Measurements from ENCODE around the gene TRIM9. TPM values are rescaled to one million over a fixed set of nuclear protein-coding genes. Genes with fewer than 3 reads are reported as not detected.

The TRIM9 gene
- total and polyA plus RNA-seq, 2 donors (not counting 1 experiment from before 2014, with no cell fraction given): 0.10 to 0.50 TPM

- Histone ChIP-seq H3K9me3 (ENCODE audit: control insufficient read depth, insufficient read depth, low read depth, low read length) (no peaks in the 10 kb centered on the region), H3K4me3 (replicated peaks in 1 of 4; ENCODE audit: control extremely low read depth in 1 of 4, insufficient read depth in 1 of 4, low read depth in 3 of 4, low read length in 4 of 4) (no peak overlapping the region), H3K79me2 (ENCODE audit: control insufficient read depth, insufficient read depth, low read length) (no peaks in the 10 kb centered on the region), H3K36me3 (ENCODE audit: control insufficient read depth, insufficient read depth, low read length) (peaks cover 6% of the 10 kb centered on the region), H3K27me3 (ENCODE audit: control insufficient read depth, insufficient read depth, low read length) (no peaks in the 10 kb centered on the region), H3K9ac (ENCODE audit: insufficient read depth, low read length) (no peak overlapping the region), H3K27ac (ENCODE audit: insufficient read depth, low read length) (no peak overlapping the region), H4K20me1 (ENCODE audit: control insufficient read depth, extremely low read depth, insufficient read depth, low read length) (no peaks in the 10 kb centered on the region), H3K4me2 (ENCODE audit: extremely low read depth, insufficient read depth, low read length) (no peak overlapping the region), H2AFZ (ENCODE audit: low read length) (no peak overlapping the region), H3K4me1 (ENCODE audit: control insufficient read depth, extremely low read depth, insufficient read depth, low read length) (peaks cover 4% of the 10 kb centered on the region)
- TF ChIP-seq EZH2 (IDR thresholded peaks at IDR 0.05; ENCODE audit: low read length, missing control alignments) (no peak), CTCF (conservative IDR thresholded peaks at IDR 0.05 in 1 of 2, IDR thresholded peaks at IDR 0.05 in 1 of 2; ENCODE audit: low read depth in 1 of 2, low read length in 2 of 2) (no peak)
- no peak for DNase-seq (ENCODE audit: low read depth in 2 of 2)
These were observed 162.7 kb downstream of the TRIM9 start for GRCh38 chr14:50932156-50932555.

GRCh38 chr14:50931559-50931958 lies 163.3 kb downstream of the TRIM9 start:
- Histone ChIP-seq H3K9ac (ENCODE audit: insufficient read depth, low read length) (no peak overlapping the region), H4K20me1 (ENCODE audit: control insufficient read depth, extremely low read depth, insufficient read depth, low read length) (no peaks in the 10 kb centered on the region), H3K4me1 (ENCODE audit: control insufficient read depth, extremely low read depth, insufficient read depth, low read length) (no peaks in the 10 kb centered on the region), H3K79me2 (ENCODE audit: control insufficient read depth, insufficient read depth, low read length) (no peaks in the 10 kb centered on the region), H3K4me3 (replicated peaks in 1 of 4; ENCODE audit: control extremely low read depth in 1 of 4, insufficient read depth in 1 of 4, low read depth in 3 of 4, low read length in 4 of 4) (no peak overlapping the region), H2AFZ (ENCODE audit: low read length) (no peak overlapping the region), H3K27ac (ENCODE audit: insufficient read depth, low read length) (no peak overlapping the region), H3K36me3 (ENCODE audit: control insufficient read depth, insufficient read depth, low read length) (peaks cover 6% of the 10 kb centered on the region), H3K9me3 (ENCODE audit: control insufficient read depth, insufficient read depth, low read depth, low read length) (no peaks in the 10 kb centered on the region), H3K4me2 (ENCODE audit: extremely low read depth, insufficient read depth, low read length) (no peak overlapping the region), H3K27me3 (ENCODE audit: control insufficient read depth, insufficient read depth, low read length) (no peaks in the 10 kb centered on the region)
- DNase-seq (ENCODE audit: low read depth in 2 of 2): no peak
- TF ChIP-seq CTCF (conservative IDR thresholded peaks at IDR 0.05 in 1 of 2, IDR thresholded peaks at IDR 0.05 in 1 of 2; ENCODE audit: low read depth in 1 of 2, low read length in 2 of 2) (no peak), EZH2 (IDR thresholded peaks at IDR 0.05; ENCODE audit: low read length, missing control alignments) (no peak)

- no peaks in the 10 kb centered on the region for H3K4me1 ChIP-seq (ENCODE audit: control insufficient read depth, extremely low read depth, insufficient read depth, low read length)
- H3K4me2 ChIP-seq (ENCODE audit: extremely low read depth, insufficient read depth, low read length): no peak overlapping the region
- no peak for DNase-seq (ENCODE audit: low read depth in 2 of 2)
- no peaks in the 10 kb centered on the region for H4K20me1 ChIP-seq (ENCODE audit: control insufficient read depth, extremely low read depth, insufficient read depth, low read length)
- H2AFZ ChIP-seq (ENCODE audit: low read length): no peak overlapping the region
- TF ChIP-seq EZH2 (IDR thresholded peaks at IDR 0.05; ENCODE audit: low read length, missing control alignments): no peak
- TF ChIP-seq CTCF (conservative IDR thresholded peaks at IDR 0.05 in 1 of 2, IDR thresholded peaks at IDR 0.05 in 1 of 2; ENCODE audit: low read depth in 1 of 2, low read length in 2 of 2): no peak
- no peaks in the 10 kb centered on the region for H3K79me2 ChIP-seq (ENCODE audit: control insufficient read depth, insufficient read depth, low read length)
- H3K27me3 ChIP-seq (ENCODE audit: control insufficient read depth, insufficient read depth, low read length): no peaks in the 10 kb centered on the region
- no peak overlapping the region for H3K9ac ChIP-seq (ENCODE audit: insufficient read depth, low read length)
- peaks cover 1% of the 10 kb centered on the region for H3K36me3 ChIP-seq (ENCODE audit: control insufficient read depth, insufficient read depth, low read length)
- H3K4me3 ChIP-seq (replicated peaks in 1 of 4; ENCODE audit: control extremely low read depth in 1 of 4, insufficient read depth in 1 of 4, low read depth in 3 of 4, low read length in 4 of 4): no peak overlapping the region
- no peak overlapping the region for H3K27ac ChIP-seq (ENCODE audit: insufficient read depth, low read length)
- H3K9me3 ChIP-seq (ENCODE audit: control insufficient read depth, insufficient read depth, low read depth, low read length): no peaks in the 10 kb centered on the region
These were observed 165.4 kb downstream of the TRIM9 start for GRCh38 chr14:50929506-50929905.
